ENCODE results near the gene HMGCLL1.

Gene HMGCLL1

DNA sequence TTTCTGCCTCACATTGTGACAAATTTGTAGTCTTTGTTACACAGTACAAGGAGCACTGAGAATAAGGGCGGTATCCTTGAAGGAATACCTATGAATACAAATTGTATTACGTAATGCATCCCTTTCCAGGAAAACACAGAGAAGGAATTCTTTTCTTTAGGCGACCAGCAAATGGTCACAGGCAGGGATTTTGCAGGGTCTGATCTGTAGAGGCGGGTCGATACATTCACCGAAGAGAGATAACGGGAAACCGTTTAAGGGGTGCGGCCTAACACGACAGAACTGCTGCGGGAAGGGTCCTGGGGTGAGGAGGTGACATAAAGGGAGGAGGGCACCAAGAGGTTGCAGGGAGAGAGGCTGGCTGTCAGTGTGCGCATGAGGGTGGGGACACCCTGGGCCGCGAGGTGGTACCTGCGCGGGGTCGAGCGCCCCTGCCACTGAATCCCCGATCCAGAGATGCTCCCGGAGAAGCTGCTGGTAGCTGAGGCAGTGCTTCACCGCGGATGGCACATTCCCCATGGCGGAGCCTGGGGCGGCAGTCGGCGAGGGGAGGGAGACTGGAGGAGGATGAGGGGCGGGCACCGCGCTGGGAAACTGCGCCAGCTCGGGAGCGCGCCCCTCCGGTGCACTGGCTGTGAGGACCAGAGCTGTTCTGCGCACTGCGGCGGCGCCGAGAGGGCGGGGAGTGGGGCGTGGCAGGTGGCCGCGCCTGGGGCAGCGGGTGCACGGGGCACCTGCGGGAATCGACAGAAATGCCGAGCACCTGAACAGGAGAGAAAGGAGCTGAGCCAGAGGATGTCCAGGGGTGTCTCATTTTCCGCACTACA lies at the start of gene HMGCLL1:
Gene HMGCLL1, minus strand, starts transcription at position 656 of the 827 bp plus-strand sequence. Its CDS starts 137 bp downstream, at position 519.
- no peak for DNase-seq

GRCh38 chr6:55621993-55622392 lies 43.0 kb upstream of the HMGCLL1 start:
- no peak for DNase-seq

DNA sequence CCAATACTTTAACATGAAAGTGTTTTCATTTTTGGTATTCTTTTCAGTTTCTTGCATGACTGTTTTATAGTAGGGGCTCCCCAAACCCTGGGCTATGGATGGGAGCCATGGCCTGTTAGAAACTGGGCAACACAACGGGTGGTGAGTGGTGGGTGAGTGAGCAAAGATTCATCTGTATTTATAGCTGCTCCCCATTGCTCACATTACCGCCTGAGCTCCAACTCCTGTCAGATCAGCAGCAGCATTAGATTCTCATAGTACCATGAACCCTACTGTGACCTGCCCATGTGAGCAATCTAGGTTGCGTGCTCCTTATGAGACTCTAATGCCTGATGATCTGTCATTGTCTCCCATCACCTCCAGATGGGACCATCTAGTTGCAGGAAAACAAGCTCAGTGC lies 42.3 kb upstream of the HMGCLL1 start:
- DNase-seq, result no peak

DNA sequence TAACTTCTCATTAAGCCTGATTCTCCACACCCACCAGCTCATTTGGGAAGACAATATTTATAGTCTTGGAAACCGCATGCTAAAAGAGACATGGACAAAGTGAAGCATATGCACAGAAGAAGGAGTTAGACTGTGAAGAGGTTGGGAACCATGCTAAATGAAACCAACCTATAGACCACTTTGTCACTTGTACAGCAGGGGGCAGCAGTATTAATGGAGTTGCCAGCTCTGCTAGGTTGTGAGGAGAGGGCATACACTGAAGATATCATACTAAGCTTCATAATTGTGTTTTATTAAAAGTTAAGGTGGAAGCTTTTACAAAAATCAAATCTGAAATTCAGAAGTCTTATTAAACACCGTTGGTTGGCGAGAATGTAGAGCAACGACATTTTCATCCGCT lies 38.3 kb upstream of the HMGCLL1 start:
- DNase-seq, result no peak

DNA sequence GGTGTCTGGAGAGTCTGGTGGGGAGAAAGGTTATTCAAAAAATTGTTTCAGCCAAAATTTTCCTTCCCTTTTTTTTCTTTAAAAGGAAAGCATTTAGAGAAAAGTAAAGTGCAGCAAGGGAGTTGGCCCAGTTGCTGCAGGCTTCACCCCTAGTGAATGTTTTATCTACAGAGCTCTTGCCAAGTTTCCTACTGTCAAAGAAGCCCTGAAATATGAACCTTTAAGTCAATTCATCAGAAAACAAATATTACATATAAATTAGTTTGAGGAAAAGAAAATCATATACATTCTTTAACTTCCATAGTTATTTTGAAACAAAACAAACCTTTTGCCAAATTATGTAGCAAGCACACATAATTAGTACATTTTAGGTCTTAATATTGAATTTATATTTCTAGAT lies 25.0 kb upstream of the HMGCLL1 start:
- DNase-seq, result no peak

DNA sequence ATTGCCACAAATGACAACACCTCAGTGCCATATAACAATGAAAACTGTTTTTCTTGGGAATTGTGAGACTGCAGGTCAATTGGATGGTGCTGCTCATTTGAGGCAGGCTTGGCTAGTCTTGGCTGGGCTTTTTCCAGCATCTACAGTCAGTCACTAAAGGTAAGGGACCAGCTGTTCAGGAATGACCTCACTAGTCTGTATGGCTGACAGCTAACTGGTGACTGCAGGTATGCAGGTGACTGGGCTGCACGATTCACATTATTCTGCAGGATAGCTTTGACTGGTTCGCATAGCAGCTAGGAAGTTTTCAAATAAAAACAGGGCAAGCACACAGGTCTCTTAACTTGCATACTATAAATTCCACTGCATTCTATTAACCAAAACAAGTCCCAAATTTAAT lies 22.1 kb upstream of the HMGCLL1 start:
- DNase-seq, result no peak

DNA sequence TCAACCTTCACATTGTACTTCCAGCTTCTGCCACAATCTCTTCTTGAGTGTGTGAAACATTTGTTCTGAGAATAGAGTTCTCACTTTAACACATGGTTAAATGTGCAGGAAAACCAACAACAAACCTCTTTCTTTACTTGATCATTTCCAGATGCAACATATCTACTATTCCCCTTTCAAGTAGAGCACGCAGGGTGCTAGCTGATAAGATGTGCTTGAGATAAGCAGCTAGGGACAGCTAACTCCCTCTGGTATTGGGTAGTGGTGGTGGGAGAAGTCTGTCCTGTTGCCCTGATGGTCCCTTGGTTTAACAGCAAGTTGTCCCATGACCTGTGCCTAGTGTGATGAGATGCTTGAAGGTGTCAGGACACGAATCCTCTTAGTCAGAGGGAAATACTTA lies 15.4 kb upstream of the HMGCLL1 start:
- DNase-seq, result no peak

DNA sequence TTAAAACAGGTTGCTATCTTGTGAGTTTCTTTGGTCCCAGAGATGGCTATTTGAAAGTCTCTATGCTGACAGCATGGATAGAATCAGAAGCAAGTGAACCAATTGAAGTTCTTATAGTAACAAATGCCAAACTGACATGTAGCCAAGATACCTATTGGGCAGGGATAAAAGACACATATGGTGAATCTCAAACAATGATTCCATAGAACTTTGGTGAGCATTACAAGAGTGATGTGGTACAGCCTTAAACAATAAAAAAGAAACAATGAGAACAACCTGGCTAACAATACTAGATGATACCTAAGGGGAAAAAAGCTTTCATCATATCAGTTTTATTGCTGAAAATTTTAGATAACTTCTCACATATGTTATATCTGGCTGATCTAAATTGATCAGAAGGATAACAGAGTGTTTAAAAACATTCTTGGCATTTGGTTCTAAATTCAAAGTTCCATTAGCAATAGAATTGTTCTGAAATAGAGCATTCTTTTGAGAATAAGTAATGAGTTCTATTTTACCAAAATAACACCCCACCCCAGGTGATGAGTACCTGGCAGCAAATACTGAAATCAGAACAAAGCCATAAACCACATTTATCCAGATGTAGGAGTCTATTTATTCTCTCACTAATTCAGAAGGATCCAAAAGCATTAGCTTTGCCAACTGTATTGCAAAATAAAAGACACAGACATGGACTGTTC lies 5.8 kb upstream of the HMGCLL1 start:
- no peak for DNase-seq

- DNase-seq, result no peak
These were observed 2.2 kb downstream of the HMGCLL1 start for GRCh38 chr6:55576811-55577210.

DNA sequence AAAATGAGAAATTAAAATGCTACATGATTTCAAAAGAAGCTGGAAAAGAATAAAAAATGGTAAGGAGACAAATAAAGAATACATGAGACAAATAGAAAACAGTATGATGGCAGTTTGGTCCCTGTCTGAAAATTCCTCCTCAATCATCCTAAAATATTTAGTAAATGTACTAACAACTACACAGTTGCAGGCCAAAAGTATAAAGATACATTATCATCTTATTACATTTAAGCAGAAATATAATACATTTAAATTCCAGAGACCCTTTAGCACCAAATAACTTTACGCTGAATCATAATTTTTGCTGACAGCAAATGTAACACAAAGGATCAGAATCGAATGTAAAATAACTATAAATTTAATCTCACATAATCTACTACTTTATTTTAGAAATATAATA lies 4.4 kb downstream of the HMGCLL1 start:
- DNase-seq, result no peak

DNA sequence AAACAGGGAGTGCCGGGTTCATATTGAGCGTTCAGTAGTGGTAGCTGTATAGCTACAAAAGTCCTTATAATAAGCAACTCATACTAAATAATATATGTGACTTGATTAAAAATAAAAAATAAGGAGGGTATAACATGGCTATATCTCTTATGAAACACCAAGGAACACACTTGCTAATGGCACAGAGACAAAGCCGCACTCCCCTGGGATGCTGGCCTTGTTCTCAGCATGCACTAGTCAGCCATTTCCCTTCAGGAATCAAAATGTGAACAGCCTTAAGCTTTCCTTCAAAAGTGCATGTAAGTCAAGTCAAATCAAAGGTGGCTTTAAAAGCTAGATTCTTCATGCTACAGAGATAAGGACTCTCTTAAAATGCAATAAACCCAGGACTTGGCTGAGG lies 9.4 kb downstream of the HMGCLL1 start:
- no peak for DNase-seq

- DNase-seq, result no peak
These were observed 10.1 kb downstream of the HMGCLL1 start for GRCh38 chr6:55568808-55569439.

- DNase-seq, result no peak
These were observed 11.4 kb downstream of the HMGCLL1 start for GRCh38 chr6:55567558-55567957.

DNA sequence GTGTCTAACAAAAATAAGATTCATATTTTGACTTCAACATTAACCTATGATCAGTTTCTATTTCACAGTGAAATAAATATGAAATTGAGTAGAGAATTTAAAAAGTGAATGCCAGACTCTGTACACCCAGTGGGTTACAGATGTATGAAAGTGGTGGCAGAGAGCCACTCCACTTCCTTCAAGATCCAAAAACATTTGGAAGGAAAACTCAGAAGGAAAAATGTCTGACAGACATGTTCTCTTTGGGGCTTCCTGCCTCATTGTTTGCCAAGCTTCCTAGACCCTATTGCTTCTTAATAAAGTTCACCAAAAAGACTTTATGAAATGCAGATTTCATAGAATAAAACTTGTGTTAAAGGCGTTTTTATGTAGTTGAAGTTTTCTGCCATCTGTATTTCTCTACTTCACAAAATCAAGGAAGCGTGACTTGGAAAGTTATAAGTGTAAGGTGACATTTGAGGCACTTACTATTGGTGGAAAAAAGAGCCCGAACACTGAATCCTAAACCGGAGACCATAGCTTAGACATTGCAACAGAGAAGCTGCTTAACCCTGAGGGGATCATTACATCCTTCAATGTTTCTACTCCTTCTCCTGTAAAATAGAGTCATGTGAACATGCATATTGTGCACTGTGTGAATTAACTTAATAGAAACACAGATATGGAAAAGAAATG lies 12.8 kb downstream of the HMGCLL1 start:
- DNase-seq, result no peak

- DNase-seq, result no peak
These were observed 16.7 kb downstream of the HMGCLL1 start for GRCh38 chr6:55562318-55562717.

DNA sequence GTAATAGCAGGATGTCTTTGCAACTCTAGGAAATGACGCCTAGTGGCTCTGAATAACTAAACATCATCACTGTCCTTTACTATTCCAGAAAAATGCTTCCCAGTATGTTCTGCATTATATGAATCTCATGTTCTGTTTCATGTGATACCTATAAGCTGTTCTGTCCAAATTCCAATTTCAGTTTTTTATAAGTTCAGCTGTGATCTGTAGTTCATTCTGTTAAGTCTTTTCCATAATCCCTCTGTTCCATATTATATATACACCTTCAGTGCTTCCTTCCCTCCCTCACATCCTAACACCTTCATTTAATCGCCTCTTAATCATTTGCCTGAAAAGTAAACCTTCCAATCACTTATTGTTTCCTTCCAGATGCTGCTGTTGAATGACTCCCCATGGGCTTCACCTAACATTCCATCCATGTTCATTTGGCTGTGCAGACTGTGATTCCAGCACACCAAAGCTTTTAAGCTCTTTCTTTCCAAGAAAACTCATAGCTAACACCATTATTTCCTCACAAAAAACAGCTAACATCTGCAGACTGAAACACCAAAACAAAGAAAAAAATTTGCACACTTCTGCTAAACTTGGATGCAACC lies 18.6 kb downstream of the HMGCLL1 start:
- no peak for DNase-seq

DNA sequence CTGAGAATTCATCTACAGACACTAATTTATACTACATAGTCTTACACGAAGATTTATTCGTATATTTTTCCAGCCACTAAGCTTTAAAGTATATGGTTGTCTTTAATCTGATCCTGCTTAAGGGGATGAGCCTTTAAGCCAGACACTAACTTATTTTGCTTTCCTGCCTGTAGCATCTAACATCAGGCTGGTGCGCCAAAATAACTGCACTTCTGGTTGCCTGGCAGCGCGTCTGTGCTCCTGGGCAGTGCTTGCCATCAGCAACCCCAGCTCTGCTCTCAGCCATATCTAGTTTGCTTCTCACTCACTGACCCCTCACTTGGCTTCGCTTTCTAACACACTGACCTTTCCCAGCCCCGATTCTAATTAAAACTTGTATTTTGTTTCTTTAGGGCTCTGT lies 21.8 kb downstream of the HMGCLL1 start:
- no peak for DNase-seq

DNA sequence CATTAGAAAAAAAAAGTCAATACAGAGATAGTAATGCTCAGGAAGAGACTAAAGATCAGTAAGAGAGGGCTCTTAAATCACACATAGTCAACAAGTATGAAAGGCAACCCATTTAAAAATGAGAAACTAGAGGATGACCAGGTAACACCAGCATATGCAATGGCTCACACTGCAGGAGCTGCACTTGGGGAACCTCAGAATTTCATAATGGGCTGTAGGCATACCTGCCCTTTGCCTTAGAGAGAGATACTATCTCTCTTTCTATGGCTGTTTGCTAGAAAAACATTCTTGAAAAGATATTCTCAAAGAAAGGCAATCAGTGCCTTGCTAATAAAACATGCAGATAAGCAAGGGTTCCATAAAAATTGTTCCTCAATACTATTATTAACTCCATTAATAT lies 33.2 kb downstream of the HMGCLL1 start:
- no peak for DNase-seq

DNA sequence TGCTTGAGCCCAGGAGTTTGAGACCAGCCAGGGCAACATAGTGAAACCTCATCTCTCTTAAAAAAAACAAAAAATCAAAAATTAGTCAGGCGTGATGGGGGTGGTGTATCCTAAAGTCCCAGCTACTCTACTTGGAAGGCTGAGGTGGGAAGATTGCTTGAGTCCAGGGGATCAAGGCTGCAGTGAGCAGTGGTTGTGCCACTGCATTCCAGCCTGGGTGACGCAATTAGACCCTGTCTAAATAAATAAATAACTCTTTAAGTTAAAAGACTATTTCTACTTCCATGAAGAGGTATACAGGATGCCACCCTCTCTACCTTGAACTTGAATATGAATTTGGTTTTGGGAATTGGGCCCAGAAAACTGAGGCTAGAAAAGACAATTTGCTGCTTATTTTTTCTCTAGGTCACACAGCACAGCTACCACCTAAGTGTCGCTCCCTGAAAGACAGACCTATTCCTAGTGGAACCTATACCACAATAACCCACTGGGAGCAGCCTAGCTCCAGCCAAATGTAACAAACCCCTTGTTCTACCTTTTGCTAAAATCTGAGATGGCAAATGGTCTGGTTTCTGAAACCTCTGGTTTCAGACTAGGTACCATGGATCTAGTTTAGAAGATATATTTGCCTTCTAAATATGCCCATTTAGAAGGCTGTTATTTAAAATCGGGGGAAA lies 35.2 kb downstream of the HMGCLL1 start:
- DNase-seq, result no peak

DNA sequence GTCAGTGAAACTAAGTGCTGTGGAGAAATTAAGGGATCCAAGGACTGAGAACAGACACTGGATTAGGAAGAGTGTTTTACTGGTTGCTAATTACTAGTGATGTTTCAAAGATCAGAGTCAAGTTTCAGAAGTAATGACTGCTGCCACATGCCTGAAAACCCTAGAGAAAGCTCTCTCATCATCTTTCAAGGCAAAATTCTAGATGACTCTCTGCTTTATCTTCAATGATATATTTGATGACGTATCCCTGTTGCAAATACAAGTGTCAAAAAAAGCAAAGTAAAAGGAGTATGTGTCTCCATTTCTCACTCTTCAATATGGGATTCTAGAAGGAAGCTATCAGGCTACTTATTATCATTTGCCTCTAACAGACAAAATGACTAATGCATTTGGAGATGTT lies 38.0 kb downstream of the HMGCLL1 start:
- DNase-seq, result no peak

DNA sequence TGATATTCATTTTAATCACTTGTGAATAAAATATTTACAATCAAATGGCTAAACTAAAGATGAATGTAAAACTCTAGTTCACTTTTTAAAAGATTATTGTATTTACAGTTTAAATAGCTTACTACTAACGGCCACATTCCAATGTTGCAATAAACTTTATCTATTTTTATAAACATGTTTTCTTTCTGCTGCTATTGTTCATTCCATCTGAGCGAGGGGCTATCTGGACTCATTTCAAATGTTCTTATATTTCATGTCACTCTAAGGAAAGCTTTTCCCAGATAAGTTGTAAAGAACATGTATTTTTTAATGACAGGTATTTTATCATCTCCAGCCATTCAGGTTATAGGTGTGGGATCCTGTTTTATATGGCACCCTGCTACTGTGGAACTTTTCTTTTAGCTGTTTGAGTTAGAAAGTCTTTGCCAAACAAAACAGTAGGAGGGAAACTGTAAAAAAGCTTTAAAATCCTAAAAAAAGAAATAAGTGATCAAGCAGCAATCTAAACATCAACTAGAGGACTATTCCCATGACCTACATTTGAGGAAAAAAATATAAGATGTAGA lies 42.5 kb downstream of the HMGCLL1 start:
- DNase-seq, result no peak

DNA sequence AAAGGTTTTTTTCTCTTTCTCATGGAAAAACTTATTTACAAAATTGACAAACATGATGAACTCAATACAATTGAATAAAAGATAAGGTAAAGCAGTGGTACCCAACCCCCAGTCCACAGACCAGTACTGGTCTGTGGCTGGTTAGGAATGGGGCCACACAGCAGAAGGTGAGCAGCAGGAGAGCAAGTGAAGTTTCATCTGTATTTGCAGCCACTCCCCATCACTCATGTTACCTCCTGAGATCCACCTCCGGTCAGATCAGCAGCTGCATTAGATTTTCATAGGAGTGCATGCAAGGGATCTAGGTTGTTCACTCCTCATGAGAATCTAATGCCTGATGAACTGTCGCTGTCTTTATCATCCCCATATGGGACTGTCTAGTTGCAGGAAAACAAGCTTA lies 47.5 kb downstream of the HMGCLL1 start:
- DNase-seq, result no peak
